Keratinocyte (primary cell): ENCODE measurements around the gene IGBP1.

Experiments
- CTCF ChIP-seq, 3 experiments: IDR thresholded peaks in 1 of 3; conservative IDR thresholded peaks in 1 of 3; optimal IDR thresholded peaks in 1 of 3; 2 replicates in 2 of 3; 3 replicates in 1 of 3; pipeline versions ENCODE3 to v1.5.1; 2011; ENCODE audit warnings: low read length in 3 of 3, mild to moderate bottlenecking in 3 of 3, moderate library complexity in 2 of 3, control low read depth in 1 of 3, inconsistent platforms in 1 of 3; ENCODE audit not compliant: insufficient read depth in 2 of 3; ENCODE audit errors: extremely low read depth in 1 of 3
- EZH2 ChIP-seq: IDR thresholded peaks from one replicate; pipeline ENCODE4 v1.6.1; 2012; ENCODE audit warnings: inconsistent platforms, mild to moderate bottlenecking, low read length, moderate library complexity

DNA sequence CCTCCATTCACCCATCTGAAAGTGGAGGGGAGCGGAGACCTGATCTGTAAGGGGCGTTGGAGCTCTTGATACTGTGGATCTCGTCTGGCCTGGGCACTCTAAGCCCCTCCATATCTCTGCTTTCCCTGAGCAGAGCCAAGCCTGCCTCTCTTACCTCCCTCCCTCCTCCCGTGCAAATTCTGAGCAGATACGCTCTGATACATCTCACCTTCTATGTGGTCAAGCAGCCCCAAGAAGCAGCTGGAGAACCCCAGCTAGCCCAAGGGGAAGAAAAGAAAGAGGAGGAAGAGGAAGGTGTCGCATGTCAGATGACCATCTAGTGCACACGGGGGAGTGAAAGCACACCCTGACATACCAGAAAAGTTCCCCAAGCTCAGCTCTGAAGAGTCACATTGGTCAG is 42.1 kb downstream of the IGBP1 start:
- TF ChIP-seq CTCF (optimal IDR thresholded peaks at IDR 0.05 in 1 of 3, IDR thresholded peaks at IDR 0.05 in 1 of 3, conservative IDR thresholded peaks at IDR 0.05 in 1 of 3; ENCODE audit: extremely low read depth in 1 of 3, insufficient read depth in 2 of 3, low read length in 3 of 3) (no peak), EZH2 (no peak)
